Cardiac septum (tissue), 1 donor: ENCODE data around the gene OR4F6. TPM values are rescaled to one million over a fixed set of nuclear protein-coding genes. Genes with fewer than 3 reads are reported as not detected.
"Not testable (repeated sequence)": the region's sequence is repeated elsewhere in the genome, so short reads cannot be mapped to it uniquely, and the experiment has no call there.

Experiments used
- DNase-seq: peaks from one replicate; pipeline ENCODE4 v3.0.0-alpha.2; 2020; ENCODE audit warnings: low spot score
- intact Hi-C: fragments of 100-400 bp; cut with DNase I; formaldehyde crosslinking; loops from one replicate; pipeline ENCODE4 v1.14.0; 2022
- long read RNA-seq: library from polyadenylated mRNA; unstranded; transcript quantifications from one replicate; pipeline ENCODE4 v2.0.0, GENCODE V29; 2021
- total RNA-seq: library from RNA; stranded (reverse); fragmentation: NEBNext Ultra II Directional; extraction: Animal tissue kit (Norgen Biotek cat#: 25700); gene quantifications from one replicate; pipeline ENCODE4 v1.2.1, GENCODE V29; 2021
- donor health status: DM: no; HTN: no; CAD: no.

Gene OR4F6, protein sequence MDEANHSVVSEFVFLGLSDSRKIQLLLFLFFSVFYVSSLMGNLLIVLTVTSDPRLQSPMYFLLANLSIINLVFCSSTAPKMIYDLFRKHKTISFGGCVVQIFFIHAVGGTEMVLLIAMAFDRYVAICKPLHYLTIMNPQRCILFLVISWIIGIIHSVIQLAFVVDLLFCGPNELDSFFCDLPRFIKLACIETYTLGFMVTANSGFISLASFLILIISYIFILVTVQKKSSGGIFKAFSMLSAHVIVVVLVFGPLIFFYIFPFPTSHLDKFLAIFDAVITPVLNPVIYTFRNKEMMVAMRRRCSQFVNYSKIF
- total RNA-seq: not detected
- long read RNA-seq: 0 reads

DNA sequence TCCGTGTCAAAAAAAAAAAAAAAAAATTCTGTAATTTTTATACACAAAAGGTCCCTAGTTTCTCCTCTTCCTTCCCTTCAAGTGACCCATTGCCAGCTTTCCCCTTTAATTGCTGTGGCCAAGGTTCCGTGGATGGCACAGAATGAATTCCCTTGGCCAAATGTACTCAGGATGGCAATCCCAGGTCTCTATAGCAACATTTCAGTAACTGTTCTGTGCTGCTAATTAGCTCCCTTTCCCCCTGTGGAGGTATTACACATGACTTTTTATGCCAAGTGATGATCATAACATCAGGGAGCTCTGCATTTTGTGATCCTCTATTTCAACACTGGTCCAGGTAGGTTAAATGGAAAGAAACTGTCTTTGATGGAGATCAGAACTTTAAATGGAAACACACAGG, at the start of gene OR4F6:
OR4F6 (plus strand) TSS at position 301 of the 400 bp plus-strand sequence. CDS start 2,211 bp downstream, outside the sequence.
- intact Hi-C loops: no loop called here
- DNase-seq: no peak

DNA sequence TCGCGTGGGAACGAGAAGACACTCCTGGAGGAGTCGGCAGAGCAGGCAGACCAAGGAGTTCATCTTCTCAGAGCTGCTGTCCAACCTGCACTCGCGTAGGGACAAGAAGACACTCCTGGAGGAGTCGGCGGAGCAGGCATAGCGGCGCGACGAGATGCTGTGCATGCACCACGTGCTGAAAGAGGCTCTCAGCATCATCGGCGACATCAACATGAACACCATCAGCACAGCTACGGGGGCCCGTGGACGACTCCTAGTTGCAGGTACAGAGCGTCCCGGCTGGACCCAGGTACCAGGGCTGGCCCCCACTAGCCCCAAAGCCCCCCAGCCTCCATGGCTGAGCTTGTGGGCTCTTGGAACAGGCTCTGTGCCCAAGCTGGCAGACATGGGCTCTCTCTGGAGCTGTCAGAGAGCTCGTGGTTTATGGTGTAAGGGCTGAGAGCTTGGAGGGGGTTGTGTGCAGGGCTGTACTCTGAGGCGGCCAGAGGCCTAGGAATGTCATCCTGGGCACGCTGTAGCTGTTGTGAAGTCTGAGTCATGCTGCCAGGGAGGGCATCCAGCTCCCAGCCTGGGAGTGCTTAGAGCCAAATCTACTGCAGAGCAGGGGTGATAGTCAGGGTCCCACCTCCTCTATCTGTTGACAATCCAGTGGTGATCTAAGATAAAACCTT, 38.5 kb upstream of the OR4F6 start:
- DNase-seq, intact Hi-C loops: not testable (repeated sequence)

DNA sequence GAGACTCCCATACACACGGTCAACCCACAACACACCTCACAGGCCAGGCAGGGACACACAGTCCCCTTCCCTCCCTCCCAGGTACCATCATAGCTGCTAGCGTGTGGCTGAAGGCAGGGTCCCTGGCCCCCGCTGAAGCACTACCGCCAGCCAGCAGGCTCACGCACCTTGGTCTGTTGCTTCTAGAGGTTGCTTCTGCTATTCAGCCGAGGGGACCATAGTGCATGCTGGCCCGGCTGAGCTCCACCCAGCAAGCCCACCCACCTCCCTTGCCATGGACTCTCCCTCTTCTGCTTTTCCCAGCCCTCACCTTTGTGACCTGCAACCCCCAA, 38.0 kb upstream of the OR4F6 start:
- intact Hi-C loops: not testable (repeated sequence)

DNA sequence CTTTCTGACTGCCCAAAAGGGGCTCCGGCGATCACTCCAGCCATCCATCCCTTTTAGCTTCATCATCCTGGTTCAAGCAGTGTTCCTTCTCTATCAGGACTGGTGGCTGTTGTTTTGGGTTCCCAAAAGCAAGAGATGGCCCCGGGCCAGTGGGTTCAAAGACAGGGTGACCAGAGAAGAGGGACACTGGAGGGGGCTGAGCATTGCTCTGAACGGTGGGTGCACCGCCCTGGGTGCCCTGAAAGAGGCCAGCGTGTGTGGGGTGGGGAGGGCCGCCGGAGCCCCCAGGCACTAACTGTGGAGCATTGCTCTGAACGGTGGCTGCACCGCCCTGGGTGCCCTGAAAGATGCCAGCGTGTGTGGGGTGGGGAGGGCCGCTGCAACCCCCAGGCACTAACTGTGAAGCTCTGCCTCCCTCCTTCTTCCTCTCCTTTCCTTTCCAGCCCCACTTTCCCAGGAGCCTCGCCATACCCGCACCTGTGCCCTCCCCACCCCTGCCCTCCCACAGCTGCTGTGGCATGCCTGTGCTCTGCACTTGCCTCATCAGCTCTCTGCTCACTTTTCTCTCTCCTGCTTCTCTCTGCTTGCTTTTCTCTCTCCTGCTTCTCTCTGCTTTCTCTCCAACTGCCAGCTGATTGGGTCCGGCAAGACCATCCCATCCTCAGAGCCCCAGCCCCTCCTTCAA, 37.4 kb upstream of the OR4F6 start:
- intact Hi-C loops: no loop called here
- no peak for DNase-seq

More for the DNA sequence above, 38.0 kb upstream of the OR4F6 start:
- DNase-seq: not testable (repeated sequence)

DNA sequence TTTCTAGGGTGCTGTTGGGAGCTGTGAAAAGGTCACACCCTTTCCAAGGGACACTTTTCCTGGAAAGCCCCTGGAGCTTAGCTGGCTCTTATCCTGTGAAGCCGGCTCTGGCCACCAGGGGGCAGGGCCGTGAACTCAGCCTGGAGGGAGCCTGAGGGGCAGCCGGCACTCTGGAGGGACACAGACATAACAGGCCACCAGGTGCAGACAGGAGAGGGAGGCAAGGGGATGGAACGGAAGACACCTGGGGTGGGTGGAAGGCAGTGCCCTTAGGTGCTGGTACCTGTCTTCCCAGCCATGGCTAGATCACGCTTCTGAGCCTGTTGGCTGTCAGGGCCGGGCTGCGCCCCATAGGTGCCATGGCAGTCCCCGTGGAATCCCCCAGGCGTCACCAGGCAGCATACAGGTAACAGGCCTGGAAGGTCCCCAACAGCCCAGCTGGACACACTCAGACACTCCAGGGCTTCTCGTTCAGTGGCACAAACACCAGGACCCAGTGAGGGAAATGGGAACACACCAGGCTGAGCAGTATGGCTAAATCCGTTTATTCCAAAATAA, 36.1 kb upstream of the OR4F6 start:
- intact Hi-C loops, DNase-seq: not testable (repeated sequence)

DNA sequence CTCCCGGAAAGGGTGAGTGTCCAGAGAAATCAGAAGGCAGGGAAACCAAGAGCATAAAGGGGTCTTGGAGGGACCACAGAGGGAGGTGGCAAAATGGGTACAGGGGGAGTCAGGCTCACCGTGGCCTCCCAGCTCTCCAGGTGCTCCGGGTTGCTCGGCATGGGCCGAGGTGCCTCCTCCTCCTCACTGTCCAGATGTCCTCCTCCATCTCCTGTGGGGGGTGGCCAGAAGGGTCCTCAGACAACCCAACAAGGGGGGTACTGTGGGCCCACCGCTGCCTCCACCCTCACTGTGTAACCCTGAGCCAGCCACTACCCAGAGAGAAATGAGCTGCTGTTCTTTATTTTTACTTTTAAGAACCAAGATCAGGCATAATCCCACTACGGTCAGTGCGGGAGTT, 30.4 kb upstream of the OR4F6 start:
- intact Hi-C loops: no loop called here
- no peak for DNase-seq

DNA sequence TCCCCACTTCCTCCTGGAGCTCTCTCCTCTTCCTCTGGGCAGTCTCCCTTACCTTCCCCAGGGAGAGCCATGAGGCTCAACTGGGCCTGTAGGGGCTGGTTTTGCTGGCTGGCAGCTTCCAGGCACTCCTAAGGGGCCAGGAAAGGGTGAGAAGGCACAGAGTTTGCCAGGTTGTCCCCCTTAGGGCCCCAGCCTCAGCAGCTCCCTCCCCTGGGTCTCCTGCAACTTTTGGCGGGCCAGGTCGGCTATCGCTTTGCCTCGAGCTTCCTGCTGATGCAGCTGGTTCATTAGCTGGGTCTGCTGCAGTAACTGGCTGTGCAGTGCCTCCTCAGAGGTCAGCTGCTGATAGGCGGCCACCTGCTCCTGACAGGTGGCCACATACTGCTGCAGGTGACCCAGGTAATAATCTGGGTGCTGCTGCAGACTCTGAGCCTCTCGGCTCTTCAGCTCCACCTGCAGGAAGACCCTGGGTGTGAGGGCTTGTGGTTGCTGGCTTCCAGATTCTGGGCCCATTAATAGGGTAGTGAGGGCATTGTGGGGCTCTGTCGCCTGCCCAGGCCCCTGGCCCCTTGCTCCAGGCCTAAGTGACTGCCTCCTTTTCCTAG, 29.7 kb upstream of the OR4F6 start:
- no peak for DNase-seq
- intact Hi-C loops: no loop called here

DNA sequence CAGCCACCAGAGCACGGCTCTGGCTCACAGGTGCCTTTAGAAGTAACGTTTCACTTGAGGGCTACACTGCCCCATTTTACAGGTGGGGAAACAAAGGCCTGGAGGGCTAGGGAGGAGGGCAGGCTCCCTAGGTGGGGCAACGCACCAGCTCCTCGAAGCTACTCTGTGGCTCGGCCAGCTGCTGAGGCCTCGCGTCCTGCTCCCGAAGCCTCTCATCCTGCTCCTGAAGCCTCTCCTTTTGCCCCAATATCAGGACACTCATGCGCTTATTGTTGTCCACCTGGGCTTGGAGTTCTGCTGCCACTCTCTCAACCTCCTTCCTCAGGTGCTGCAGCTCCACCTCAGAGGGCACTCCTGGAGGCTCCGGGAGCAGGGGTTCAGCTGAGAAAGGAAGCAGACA, 28.2 kb upstream of the OR4F6 start:
- DNase-seq: no peak
- intact Hi-C loops: no loop called here

DNA sequence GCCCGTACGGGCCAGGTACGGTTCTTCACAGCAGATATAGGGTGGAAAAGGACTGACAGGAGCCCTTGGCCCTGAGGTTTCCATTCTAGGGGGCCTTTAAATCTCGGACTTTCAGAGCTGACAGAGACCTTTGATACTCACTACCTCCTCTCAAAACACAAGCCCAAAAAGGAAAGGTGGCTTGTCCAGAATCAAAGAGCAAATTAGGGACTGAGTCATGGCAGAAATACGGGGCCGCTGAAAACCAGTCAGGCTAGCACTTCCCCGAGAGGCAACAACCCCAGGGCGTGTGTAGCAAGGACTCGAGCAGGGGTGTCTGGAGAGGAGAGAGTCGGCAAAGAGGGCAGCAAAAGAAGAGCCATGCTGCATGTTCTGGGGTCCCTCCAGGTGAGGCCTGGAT, 24.7 kb upstream of the OR4F6 start:
- DNase-seq, intact Hi-C loops: not testable (repeated sequence)

DNA sequence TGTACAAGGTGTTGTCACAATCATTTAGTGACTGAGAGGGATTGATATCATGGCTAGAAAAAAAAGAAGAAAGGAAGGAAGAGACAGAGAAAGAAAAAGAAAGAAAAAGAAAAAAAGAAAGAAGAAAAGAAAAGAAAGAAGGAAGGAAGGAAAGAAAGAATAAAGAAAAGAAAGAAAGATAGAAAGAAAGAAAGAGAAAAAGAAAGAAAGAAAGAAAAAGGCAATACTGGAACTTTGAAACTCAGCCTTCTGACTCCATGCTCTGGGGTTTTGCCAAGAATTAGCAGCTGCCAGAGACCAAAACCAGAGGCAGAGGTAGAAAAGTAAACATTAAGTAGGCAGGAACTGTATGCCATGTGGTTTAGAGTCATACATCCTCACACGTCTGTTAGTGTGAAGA, 23.1 kb upstream of the OR4F6 start:
- intact Hi-C loops: not testable (repeated sequence)

DNA sequence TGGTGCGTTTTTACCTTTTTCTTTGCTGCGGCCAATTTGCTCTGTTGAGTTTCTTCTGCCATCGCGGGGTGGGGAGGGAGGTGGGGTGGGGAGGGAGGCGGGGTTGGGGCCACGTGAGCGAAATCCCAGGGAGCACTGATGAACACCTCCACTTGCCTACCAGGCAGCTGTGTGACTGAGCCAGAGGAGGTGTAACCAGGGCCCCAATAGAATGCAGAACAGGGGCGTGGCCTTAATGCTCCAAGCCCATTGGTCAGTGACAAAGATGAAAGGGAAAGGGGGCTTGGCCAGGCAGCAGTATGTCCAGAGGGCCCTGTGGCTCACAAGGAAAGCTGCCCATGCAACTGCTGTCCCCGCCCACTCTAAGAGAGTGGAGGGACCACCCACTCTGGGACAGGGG, 21.4 kb upstream of the OR4F6 start:
- intact Hi-C loops: no loop called here
- DNase-seq: no peak

More for the DNA sequence above, 23.1 kb upstream of the OR4F6 start:
- DNase-seq: not testable (repeated sequence)

DNA sequence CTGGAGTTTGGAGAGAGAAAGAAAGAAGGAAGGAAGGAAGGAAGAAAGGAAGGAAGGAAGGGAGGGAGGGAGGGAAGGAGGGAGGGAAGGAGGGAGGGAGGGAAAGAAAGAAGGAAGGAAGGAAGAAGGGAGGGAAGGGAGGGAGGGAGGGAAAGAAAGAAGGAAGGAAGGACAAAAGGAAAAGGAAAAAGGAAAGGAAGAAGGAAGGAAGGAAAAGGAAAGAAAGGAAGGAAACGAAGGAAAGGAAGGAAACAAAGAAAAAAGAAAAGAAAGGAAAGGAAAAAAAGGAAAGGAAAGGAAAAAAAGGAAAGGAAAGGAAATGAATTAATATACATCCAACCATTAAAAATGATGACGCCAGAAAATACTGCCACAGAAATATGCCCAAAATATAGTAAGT, 18.7 kb upstream of the OR4F6 start:
- no peak for DNase-seq
- intact Hi-C loops: no loop called here

DNA sequence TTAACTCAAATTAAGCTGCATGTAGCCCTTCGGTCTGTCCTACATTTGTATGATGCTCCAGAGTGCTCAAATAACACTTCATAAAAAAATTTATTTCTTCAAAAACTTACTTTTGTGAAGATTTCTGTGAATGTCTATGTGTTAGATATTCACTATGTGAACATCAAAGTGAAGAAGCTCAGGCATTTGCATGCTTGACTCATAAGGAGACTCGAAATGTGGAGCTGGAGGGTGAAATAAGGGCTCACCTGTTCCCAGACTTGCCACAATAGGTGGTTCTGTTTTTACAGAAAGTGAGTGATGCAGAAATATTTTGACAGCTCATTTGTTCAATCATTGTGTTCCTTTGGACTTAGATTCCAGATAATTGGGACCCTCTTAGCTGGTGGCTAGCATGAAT, 16.9 kb upstream of the OR4F6 start:
- DNase-seq, intact Hi-C loops: not testable (repeated sequence)

DNA sequence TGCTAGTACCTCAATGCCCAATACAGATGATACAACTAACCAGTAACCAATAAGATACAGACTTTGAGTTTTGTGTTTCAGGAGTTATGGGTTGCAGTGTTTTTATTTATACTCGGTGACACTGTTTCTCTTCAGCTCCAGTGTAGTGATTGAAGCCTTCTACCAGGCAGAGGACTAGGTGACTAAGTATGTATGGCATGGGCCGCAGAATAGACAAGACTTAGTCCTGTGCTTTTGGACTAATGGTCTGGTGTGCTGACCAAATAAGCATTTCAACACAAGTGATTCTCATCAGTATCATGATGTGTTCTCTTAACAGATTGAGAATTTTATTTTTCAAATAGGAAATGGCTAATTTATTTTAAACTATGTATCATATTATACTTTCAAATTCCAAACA, 15.3 kb upstream of the OR4F6 start:
- DNase-seq, intact Hi-C loops: not testable (repeated sequence)

DNA sequence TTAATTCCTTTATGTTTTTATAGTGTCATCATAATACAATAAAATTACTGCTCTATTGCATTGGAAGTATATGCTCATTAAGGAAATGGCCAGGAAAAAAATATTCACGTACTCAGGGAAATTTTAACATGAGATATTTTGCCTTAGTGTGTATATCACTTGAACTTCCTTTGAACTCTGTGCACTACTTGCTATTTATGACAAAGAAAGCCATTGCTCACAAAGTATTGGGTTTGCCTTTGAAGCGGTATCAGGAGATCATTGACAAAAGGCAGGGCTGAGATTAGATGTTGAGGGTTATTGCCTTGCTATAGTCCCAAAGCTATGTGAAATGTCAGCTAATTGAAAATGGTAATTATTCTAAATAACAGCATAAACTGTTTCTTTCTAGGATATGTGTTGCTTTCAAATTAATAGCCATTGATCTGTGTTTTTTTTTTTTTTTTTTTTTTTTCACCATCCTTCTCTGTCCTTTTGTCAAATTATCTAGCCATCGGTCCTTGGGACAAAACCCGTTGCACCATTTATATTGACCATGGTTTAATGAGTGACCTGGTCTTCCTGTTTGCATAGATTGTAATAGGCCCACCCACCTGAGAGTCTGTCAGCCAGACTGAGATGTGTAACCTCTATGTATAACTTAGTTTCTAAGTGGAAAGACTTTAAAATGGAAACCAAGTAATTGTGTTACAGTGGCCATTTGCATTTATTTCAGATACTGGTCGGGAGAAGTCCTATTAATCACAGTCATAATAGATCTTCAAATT, 14.6 kb upstream of the OR4F6 start:
- intact Hi-C loops: not testable (repeated sequence)

DNA sequence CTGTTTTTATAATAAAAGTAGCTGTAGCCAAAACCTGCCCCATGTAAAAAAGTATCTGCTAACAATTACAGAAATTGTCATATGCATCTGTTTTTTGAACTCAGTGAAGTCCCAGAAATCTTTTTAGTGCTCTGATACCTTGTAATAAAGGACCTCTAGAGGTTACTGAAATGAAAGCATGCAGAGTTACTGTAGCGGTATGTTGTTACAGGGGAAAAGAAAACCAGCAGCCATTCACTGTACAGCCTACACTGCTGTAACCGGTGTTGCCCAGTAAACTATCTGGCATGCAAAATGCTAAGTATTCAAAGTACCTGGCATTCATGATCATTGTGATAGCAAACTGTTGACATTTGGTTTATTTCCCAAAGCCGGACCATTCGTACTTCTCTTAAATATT, 12.6 kb upstream of the OR4F6 start:
- intact Hi-C loops, DNase-seq: not testable (repeated sequence)

More for the DNA sequence above, 14.6 kb upstream of the OR4F6 start:
- not testable (repeated sequence) for DNase-seq

DNA sequence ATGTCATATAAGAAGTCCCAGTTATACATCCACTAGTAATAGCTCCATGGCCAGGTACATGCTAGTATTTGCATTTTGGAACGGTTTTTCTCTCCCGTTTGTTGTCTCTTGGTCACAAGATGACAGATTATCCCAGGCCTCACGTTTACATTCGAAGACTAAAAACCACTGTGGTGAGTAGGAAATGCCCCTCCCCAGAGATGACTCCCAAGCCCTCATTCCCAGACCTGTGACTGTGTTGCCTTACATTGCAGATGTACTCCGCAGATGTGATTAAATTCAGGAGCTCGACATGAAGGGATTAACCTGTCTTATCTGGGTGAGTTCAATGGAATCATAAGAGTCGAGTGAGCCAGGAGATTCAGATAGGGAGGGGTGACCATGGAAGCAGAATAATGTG, 9.3 kb upstream of the OR4F6 start:
- DNase-seq, intact Hi-C loops: not testable (repeated sequence)

DNA sequence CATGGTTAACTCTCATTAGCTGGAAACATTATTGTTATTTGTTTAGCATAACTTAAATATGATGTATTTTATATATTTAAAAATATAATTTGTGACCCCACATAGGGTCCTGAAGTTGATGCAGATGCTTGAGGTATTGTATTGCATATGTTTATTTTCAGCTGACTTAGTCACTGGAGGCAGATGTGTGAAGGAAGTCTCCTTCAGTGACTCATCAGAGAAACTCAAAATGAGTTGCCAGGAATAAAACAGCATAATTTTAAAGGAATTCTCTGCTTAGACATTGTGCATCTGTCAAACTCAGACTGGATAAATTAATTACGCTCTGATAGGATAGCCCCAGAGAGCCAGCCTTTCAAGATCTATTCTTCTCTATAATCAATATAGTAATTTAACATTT, 7.9 kb upstream of the OR4F6 start:
- intact Hi-C loops: no loop called here
- DNase-seq: no peak

DNA sequence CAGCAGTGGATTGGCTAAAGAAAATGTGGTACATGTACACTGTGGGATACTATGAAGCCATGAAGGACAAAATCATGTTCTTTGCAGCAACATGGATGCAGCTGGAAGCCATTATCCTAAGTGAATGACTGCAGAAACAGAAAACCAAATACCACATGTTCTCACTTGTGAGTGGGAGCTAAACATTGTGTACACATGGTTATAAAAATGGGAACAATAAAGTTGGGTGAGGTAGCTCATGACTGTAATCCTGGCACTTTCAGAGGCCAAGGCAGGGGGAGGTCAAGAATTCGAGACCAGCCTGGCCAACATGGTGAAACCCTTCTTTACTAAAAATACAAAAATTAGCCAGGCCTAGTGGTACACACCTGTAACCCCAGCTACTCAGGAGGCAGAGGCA, 3.6 kb upstream of the OR4F6 start:
- no peak for DNase-seq
- intact Hi-C loops: no loop called here
